DMS153 treated with DMSO at 0.1 percent for 48 hours (cell line): ENCODE measurements around the gene WWOX.
"Not testable (repeated sequence)": the region's sequence is repeated elsewhere in the genome, so short reads cannot be mapped to it uniquely, and the experiment has no call there.

Experiments used
- DNase-seq: peaks from one replicate; lab custom pipeline; 2025; ENCODE audit not compliant: unreplicated experiment; lab: John Stamatoyannopoulos, UW

WWOX gene

GRCh38 chr16:78510496-78510895, 411.0 kb downstream of the WWOX start:
- no peak for DNase-seq

GRCh38 chr16:78513838-78514237, 414.4 kb downstream of the WWOX start:
- DNase-seq: no peak

GRCh38 chr16:78514888-78515287, 415.4 kb downstream of the WWOX start:
- DNase-seq: not testable (repeated sequence)

- DNase-seq: no peak
Observed at GRCh38 chr16:78515421-78515820, 416.0 kb downstream of the WWOX start.

GRCh38 chr16:78516006-78516736, 416.7 kb downstream of the WWOX start:
- no peak for DNase-seq

- no peak for DNase-seq
Observed at GRCh38 chr16:78519896-78520295, 420.4 kb downstream of the WWOX start.

GRCh38 chr16:78520470-78520869, 421.0 kb downstream of the WWOX start:
- DNase-seq: no peak

GRCh38 chr16:78522327-78522726, 422.9 kb downstream of the WWOX start:
- DNase-seq: peak; percentile 51

- peak; percentile 61 for DNase-seq
Observed at GRCh38 chr16:78523212-78523985, 423.9 kb downstream of the WWOX start.

- no peak for DNase-seq
Observed at GRCh38 chr16:78524066-78524595, 424.7 kb downstream of the WWOX start.

GRCh38 chr16:78528265-78528664, 428.8 kb downstream of the WWOX start:
- no peak for DNase-seq

- no peak for DNase-seq
Observed at GRCh38 chr16:78529881-78530280, 430.4 kb downstream of the WWOX start.

GRCh38 chr16:78530283-78530682, 430.8 kb downstream of the WWOX start:
- DNase-seq: no peak

- DNase-seq: no peak
Observed at GRCh38 chr16:78535098-78535497, 435.6 kb downstream of the WWOX start.

- DNase-seq: no peak
Observed at GRCh38 chr16:78537511-78537910, 438.1 kb downstream of the WWOX start.

GRCh38 chr16:78538292-78538691, 438.8 kb downstream of the WWOX start:
- DNase-seq: no peak

GRCh38 chr16:78538919-78539318, 439.5 kb downstream of the WWOX start:
- no peak for DNase-seq

- no peak for DNase-seq
Observed at GRCh38 chr16:78542419-78542818, 443.0 kb downstream of the WWOX start.

- DNase-seq: no peak
Observed at GRCh38 chr16:78543023-78543422, 443.6 kb downstream of the WWOX start.

GRCh38 chr16:78549366-78549765, 449.9 kb downstream of the WWOX start:
- no peak for DNase-seq

- DNase-seq: peak; percentile 95
Observed at GRCh38 chr16:78551487-78552085, 452.1 kb downstream of the WWOX start.
